ENCODE results near the gene COL12A1. TPM values are rescaled to one million over a fixed set of nuclear protein-coding genes. Genes with fewer than 3 reads are reported as not detected.

Gene COL12A1
- total RNA-seq, 1 experiment from 2014 or later, result 0.96 TPM

DNA sequence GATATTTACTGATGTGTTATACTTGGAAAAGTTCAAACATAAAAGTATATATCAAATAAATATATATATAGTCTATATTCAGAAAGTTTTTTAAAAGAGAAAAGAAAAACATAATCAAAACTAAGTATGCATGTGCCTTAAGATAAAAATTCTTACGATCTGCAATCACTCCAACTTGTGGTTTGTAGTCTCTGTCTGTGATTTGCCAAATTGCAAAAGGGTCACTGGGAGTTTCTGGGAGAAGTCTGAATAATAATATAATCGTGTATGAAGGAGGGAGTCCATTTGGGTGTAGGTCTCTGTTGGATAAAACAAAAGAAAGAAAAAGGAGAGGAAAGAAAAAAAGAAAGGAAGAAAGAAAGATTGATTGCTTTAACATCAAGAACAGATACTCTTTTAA is 92.4 kb downstream of the COL12A1 start:
- Histone ChIP-seq H2BK12ac (ENCODE audit: insufficient read length, low read depth, low read length) (no peak overlapping the region), H4K8ac (replicated peaks; ENCODE audit: insufficient read length, low read depth, low read length) (no peak overlapping the region), H2BK5ac (ENCODE audit: insufficient read length, low read length) (no peak overlapping the region), H4K91ac (ENCODE audit: insufficient read length, low read depth, low read length) (no peak overlapping the region), H2BK15ac (ENCODE audit: low read depth, low read length) (no peak overlapping the region), H3K18ac (ENCODE audit: insufficient read length, low read depth, low read length) (no peak overlapping the region), H4K20me1 (ENCODE audit: control insufficient read depth, insufficient read depth, insufficient read length) (no peaks in the 10 kb centered on the region), H3K4ac (ENCODE audit: low read depth, low read length) (no peak overlapping the region), H2AFZ (ENCODE audit: low read length) (no peak overlapping the region), H3K9ac (ENCODE audit: extremely low read depth, insufficient read length, low read length) (no peak overlapping the region), H3K23me2 (ENCODE audit: insufficient read length, low read depth, low read length, poor library complexity, severe bottlenecking) (no peaks in the 10 kb centered on the region), H3K9me3 (ENCODE audit: control insufficient read depth, low read depth, low read length) (no peaks in the 10 kb centered on the region), H3K27me3 (ENCODE audit: insufficient read depth, low read length) (no peaks in the 10 kb centered on the region), H2BK120ac (ENCODE audit: low read depth, low read length, poor library complexity, severe bottlenecking) (no peak overlapping the region), H2BK20ac (ENCODE audit: low read depth, low read length, poor library complexity, severe bottlenecking) (no peak overlapping the region), H3K23ac (ENCODE audit: insufficient read length, low read depth, low read length) (no peak overlapping the region), H3K4me1 (ENCODE audit: insufficient read depth, low read length) (no peaks in the 10 kb centered on the region), H3T11ph (ENCODE audit: low read length) (no peak overlapping the region), H3K4me2 (ENCODE audit: insufficient read depth, insufficient read length, low read length) (no peak overlapping the region), H4K5ac (ENCODE audit: insufficient read length, low read depth, low read length) (no peak overlapping the region), H3K56ac (ENCODE audit: insufficient read length, low read depth, low read length) (no peak overlapping the region), H3K14ac (ENCODE audit: insufficient read depth, low read length) (no peak overlapping the region), H3K79me2 (ENCODE audit: insufficient read depth, low read length) (no peaks in the 10 kb centered on the region), H2AK5ac (ENCODE audit: insufficient read length, low read length) (no peak overlapping the region), H3K79me1 (ENCODE audit: insufficient read depth, low read depth, low read length, poor library complexity, severe bottlenecking) (no peaks in the 10 kb centered on the region), H3K27ac (ENCODE audit: insufficient read length, low read depth, low read length) (no peak overlapping the region)
- no CpG with 5 or more reads among the region's 2 CpGs for WGBS (ENCODE audit: extremely low coverage, insufficient read length, low lambda C conversion rate)
- no peaks in the 10 kb centered on the region for H3K4me1 Mint-ChIP-seq
- H3K4me3 Mint-ChIP-seq, result no peak overlapping the region
- H3K36me3 Mint-ChIP-seq (ENCODE audit: insufficient read depth in 1 of 3, low read depth in 3 of 3), result no peaks in the 10 kb centered on the region
- no peak for DNase-seq
- H3K27me3 Mint-ChIP-seq (ENCODE audit: low read depth), result no peaks in the 10 kb centered on the region
- H3K9me3 Mint-ChIP-seq, result no peaks in the 10 kb centered on the region
- H3K27ac Mint-ChIP-seq, result no peak overlapping the region; a peak in 1 of 7 replicates
- TF ChIP-seq, protein P1, sequence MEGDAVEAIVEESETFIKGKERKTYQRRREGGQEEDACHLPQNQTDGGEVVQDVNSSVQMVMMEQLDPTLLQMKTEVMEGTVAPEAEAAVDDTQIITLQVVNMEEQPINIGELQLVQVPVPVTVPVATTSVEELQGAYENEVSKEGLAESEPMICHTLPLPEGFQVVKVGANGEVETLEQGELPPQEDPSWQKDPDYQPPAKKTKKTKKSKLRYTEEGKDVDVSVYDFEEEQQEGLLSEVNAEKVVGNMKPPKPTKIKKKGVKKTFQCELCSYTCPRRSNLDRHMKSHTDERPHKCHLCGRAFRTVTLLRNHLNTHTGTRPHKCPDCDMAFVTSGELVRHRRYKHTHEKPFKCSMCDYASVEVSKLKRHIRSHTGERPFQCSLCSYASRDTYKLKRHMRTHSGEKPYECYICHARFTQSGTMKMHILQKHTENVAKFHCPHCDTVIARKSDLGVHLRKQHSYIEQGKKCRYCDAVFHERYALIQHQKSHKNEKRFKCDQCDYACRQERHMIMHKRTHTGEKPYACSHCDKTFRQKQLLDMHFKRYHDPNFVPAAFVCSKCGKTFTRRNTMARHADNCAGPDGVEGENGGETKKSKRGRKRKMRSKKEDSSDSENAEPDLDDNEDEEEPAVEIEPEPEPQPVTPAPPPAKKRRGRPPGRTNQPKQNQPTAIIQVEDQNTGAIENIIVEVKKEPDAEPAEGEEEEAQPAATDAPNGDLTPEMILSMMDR (conservative IDR thresholded peaks at IDR 0.05), result no peak

Measured in H9 (cell line).